SW480 (cell line): ENCODE data around the gene NF2.

Experiments
- DNase-seq: peaks from one replicate; pipeline ENCODE4 v3.0.0-alpha.2; 2016; ENCODE audit warnings: low spot score

NF2 gene

DNA sequence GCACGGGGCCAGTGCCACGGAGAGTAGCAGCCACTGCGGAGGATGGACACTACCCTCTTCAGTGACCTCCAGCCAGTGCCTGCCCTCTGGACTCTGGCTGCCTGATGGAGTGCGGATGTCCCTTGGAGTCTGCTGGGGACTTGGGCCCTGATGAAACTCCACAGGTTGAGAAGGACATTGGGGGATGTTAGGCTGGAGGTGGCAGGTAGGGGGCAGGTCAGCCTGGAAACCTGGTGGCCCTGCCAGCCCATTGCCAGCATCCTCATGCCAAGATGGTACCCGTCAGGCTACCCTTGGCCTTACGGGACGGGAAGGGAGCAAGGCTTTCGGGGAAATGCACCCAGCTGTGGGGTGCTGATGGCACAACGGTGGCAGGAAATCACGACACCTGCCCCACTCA, 120.3 kb downstream of the NF2 start:
- DNase-seq, result no peak

DNA sequence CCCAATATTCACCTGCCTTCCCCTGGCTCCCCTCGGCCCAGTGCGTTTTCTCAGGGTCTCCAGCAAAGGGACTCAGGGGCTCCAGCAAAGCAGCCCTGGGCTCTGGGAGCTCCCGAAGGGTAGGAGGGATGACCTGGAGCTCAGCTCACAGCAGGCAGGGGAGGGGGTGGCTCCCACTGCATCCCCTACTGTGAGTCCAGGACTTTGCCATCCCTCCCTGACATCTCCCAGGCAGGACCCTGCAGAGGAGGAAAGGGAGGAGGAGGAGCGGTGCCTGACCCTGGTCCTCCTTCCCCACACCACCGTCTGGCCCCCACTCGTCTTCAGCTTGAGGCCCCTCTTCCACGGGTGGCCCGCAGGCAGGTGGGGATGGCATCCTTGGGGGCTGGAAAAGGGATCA, 121.4 kb downstream of the NF2 start:
- DNase-seq, result no peak

DNA sequence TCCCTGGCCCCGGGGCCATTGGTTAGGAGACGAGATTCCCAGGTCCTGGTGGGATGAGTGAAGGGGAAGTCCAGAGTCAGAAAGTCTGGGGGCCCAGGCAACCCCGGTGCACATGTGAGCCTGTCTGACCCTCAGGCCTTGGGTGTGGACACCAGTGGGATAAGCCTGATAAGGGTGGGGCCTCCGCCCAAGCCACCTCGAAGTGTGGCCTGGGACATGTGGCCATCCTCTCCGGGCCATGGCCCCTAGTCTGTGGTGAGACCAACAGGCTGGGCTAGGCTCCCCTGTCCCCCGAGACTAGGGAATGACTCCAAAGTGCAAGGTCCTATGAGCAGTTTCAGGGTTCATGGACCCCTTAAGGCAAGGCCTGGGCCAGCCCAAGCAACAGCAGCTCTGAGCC, 122.7 kb downstream of the NF2 start:
- no peak for DNase-seq

DNA sequence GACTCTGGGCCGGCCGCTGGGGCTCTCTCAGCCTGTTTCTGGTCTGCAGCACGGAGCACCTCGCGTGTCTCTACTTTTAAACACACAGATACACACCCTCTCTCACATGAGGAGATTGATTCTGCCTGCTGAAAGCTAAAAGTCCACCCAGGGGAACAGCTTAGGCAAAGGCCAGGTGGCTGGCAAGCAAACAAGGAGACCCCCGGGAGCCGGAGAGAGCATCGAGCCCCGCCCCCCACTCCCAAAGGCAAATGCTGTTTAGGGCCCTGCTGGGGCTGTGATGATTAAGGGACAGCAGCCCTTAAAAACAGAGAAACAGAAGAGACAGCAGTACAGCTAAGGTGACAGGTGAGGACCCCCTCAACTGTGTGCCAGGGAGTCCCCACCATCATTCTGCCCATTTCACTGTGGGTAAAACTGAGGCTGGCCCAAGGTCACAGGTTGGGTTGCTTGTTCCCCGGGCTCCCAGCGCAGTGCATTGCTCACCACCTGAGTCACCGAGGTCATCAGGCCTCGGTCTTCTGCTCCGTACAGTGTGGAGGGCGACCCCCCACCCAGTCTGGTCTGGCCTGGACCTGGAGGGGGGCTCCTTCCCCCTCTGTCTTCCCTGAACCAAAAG, 123.2 kb downstream of the NF2 start:
- DNase-seq, result no peak

DNA sequence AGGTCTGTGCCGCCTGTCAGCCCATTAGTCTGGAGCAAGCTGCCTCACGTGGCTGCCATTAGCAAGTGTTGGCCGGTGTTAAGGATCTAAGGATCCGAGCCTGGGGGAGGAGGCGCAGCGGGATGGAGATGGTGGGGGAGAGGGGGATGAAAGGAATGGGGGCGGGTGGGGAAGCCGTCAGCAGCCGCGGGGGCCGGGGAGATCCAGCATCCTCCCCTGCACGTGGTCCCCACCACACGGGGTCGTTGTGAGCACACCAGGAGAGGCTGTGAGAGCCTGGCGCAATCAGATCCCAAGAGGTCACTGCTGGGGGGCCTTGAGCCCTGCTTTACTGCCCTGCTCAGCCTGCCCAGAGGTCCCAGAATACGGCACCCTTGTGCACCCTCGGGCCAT, 123.7 kb downstream of the NF2 start:
- no peak for DNase-seq

DNA sequence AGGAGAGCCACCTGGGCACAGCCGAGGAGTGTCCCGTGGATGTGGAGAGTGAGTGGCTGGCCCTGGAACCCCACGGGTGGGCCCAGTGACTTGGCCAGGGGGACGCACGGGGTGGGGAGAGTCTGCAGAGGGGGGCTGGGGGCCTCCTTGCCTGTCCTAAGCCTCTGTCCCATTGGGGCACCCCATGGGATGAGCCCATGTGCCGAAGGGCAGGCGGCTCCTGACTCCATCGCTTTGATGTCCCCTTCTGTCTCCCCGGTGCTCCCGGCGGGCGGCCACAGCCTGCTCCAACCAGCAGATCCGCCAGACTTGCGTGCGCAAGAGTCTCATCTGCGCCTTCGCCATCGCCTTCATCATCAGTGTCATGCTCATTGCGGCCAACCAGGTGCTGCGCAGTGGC, 125.7 kb downstream of the NF2 start:
- no peak for DNase-seq

DNA sequence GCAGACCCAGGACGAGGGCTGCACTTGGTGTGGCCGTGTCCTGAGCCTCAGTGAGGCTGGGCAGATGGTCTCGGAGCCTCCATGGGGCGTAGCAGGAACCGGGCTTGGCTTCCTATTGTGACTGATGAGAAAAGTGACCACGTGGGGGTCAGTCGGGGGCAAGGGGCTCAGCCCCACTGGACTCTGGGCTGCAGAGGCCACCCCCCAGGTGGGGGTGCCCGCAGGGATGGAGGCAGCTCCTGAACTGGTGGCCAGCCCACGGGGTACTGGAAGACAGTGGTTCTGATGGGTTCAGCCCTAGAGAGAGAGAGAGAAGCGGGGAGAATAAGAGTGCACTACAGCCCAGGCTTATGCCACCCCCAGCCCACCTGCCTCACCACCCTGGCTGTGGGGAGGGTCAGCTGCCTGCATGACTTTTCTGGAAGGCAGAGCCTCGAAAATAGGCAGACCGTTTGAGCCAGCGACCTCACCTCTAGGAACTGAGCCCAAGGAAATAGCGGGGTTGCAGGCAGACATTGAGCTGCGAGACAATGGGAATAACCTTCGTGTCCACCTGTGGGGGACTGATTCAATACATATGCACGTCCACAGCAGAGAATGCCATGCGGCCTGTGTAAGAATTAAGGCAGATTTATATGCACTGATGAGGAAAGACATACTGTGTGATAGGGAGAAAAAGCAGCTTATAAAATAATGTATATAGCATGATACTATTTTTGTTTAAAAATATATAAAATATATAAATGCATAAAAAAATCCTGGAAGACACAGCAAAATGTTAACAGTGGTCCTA, 127.8 kb downstream of the NF2 start:
- no peak for DNase-seq

DNA sequence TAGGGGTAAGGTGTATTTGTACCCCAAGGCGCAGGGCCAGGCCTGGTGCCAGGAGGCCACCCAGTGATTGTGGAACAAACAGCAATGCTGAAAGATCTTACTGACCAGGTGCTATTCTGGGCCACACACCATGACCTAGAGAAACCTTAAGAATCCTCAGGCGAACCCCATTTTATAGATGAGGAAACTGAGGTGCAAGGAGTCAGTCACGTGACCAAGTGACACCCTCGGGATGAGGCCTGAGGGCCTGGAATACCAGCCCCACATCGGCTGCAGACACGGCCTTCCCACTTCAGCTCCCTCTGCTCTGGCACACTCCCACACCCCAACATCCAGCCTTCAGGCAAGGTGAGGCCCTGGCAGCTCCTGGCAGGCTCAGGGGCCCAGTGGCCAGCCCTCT, 129.4 kb downstream of the NF2 start:
- DNase-seq, result no peak

DNA sequence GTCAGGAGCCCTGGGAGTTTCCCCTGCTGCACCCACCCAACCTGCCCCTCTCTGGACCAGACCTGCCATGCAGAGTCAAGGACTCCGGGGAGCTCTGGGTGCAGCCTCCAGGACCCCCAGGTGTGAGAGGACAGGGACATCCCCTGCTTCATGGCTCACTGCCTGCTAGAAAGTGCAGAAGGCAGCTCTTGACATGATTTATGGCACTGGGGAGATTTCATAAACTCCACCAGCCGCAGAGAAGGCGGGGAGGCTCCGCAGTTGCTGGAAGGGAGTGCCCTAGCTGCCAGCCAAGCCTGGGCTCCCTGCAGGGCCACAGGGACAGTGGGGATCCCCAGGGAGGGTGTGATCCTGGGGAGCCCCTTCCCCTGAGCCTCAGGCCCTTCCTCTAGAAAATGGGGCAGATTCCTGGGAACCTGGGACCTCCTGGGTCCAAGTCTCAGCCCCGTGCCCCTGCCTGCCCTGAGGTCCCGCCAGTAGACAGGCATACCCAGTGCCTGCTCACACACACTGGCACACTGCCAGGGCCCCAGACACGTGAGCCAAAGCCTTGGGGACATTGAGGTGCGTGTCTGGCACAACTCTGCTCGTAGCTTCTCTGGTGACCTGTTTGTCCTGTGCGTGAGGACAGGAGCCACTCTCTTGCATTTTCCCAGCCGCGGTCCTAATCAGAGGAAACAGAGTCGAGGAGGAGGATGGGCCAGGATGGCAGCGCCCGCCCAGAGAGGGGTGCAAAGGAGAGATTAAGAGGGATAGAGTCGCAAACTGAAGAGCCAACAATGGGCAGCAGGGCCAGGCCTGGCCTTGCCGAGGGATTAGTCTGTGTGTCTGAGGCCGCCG, 130.1 kb downstream of the NF2 start:
- DNase-seq, result no peak

DNA sequence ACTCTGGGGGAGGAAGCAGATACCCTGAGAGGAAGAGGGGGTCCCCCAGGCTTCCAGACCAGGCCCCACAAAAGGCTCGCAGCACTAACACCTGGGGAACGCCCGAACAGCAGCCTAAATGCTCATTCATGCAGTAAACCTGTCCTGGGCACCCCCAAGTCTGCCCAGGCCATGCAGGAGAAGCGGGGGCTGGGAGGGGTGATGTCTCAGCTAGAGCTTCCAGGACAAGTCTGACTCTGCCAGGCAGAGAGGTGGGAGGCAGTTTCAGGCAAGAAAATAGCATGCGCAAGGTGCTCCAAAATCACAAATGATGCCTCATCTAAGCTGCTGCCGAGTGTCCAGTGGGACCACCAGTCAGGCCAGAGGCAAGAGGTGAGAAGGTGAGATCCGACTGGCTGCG, 131.0 kb downstream of the NF2 start:
- DNase-seq, result no peak

DNA sequence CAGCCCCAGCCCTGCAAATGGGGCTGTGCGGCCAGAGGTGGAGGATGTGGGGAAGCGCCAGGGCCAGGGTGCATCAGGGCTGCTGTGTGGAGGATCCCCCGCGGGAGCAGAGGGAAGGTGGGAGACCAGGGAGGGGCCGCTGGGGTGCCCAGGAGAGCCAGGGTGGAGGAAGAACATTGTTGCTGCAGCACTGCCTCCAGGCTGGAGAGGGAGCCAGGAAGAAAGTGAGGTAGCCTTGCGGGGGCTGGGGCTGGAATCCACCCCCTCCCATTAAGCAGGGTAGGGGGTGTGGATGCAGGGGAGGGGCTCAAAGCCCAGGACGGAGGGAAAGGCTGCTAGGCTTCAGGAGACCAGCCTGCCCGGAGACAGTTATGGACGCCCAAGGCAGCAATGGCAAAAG, 131.4 kb downstream of the NF2 start:
- no peak for DNase-seq

DNA sequence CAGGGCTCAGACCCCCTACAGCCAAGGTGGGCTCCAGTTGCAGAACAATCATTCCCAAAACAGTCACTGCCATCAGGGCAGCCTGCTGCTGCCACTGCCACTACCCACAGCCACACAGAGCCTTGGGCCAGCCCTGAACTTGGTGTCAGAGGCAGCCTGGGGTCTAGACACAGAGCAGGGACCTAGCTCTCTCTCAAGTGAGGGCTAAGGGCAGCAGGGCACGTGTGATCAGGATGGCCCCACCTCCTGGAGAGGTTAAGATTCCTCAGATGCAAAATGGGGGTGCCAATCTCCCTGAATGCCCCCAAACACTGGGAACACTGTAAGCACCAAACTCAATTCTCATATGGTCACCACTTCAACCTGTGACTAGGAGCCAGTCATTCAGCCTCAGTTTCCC, 132.0 kb downstream of the NF2 start:
- no peak for DNase-seq

DNA sequence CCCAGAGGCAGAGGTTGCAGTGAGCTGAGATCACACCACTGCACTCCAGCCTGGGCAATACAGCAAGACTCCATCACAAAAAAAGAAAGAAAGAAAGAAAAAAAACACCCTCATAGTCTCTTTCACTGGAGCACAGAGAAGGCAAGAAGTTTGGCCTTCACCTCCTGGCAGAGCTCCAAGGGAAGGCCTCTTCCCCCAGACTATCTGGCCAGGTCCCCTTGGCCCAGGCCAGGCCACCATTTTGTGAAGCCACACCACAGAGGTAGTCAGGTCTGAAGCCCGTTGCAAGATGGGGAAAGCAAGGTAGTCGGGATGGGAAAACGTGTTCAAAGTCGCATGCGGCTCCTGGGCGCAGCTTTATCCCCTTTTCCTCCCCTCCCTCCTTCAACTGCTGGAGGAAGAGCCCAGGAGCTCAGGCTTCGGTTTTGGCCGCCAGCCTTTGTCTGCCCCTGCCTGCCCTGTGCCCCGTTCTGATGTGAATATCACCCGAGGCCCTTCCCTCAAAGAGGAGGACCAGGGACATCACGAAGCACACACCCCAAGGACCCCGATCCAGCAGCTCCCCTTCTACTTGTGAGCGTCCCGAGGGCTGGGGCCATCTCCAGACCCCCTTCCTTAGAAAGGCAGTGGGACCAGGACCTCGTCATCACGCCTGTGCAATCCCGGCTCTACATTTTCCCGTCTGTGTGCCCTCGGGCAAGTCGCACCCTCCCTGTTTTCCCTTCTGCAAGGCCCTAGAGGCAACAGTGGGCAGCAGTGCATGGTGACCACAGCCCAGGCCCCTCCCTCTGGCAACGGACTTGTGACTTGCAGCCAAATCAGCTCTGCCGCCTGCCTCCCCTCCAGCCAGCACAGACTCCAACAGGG, 134.1 kb downstream of the NF2 start:
- no peak for DNase-seq

DNA sequence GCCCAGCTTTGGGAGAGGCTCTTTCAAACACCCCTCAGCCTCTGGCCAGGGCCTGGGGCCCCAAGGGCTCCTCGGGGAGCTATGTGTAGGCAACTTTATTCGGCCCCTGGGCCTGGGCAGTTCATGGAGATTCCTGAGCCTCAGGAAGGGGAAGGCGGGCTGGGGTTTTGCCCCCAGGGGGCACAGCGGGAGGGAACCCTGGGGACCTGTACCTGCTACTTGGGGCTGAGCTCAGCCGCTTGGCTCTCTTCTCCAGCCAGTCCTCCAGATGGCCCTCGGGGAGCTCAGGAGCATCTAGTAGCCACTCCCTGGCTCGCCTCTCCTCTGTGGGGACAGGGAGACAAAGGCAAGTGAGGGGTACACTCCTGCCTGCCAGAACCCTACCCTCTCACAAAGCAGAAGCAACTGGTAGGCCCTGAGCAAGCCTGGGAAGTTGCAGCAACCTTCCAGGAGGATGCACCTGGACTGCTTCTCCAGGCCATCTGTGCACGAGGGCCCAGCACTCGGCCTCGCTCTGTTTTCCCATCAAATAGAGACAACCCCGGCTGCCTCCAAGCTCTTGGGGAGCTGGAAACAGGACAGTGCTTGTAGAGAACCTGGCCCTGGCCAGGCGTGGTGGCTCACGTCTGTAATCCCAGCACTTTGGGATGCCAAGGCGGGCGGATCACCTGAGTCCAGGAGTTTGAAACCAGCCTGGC, 134.8 kb downstream of the NF2 start:
- DNase-seq, result no peak

DNA sequence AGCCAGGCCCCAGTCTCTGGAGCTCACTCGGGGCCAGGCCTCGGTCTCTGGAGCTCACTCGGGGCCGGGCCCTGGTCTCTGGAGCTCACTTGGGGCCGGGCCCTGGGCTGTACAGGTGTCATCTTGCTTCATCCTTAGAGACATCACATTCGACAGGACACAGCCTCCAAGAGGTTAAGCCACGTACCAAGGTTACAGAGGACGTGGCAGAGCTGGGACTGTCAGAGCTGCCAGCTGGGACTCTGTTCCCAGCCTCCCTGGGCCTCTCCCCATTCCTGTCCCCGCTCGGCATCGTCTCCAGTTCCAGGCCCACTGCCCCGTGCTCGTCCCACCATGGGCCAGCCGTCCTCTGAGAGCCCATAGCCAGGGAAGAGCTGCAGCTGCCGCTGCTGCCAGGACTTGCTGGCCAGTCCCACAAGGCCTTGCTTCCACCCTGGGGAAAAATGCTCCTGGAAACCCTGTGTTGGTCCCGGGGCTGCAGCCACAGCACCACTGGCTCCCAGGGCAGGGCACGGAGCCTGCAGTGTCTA, 136.0 kb downstream of the NF2 start:
- DNase-seq, result no peak

DNA sequence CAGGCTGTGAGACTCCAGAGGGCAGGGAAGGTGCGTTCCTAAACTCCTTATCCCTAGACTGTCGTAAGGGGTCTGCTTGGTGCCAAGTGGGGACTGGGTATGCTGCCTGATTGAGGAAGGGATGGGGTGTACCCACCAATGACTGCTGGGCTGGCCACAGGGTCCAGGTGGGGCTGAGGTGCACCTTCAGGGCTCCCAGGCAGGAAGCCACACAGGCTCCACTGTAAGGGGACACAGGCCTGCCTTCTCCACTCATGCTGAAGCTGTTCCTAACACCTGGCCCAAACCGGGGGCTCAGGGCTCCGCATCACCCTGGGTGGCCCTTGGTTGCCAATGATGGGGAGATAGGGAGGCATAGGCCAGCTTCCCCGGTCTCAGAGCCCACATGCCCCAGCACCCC, 136.8 kb downstream of the NF2 start:
- no peak for DNase-seq

DNA sequence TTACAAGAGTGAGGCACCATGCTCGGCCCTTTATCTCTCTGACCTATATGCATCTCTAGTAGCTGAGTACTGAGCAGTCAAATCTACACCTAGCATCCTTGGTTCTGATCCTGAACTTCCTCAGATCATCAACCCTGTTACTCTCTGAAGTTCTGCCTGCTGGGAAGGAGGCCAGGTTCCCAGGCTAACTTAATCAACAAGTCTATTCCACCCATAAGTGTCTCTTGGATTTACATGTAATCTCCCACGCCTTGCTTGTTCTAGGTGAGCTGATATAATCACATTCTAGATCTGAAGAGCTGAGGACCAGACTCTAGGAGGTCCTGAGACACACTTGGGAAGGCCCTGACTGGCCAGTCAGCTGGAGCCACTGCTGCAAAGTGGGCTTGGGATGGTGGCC, 138.5 kb downstream of the NF2 start:
- DNase-seq, result no peak

DNA sequence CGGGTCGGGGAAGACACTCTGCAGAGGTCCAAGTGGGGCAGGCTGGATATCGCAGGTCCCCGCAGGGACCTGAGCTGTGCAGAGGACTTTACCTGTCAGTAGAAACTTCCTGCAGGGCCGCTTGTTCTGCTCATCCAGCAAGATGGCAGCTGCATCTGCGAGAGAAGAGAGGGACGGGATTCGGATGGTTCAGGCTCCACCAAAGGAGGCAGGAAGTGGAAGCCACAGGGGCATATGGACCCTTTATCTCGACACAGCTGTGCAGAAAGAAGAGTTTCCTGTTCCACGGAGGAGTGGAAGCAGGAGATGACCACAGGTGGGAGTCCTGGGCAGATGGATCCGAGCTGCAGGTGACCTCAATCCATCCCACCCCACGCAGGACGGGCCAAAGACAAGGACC, 138.9 kb downstream of the NF2 start:
- no peak for DNase-seq

DNA sequence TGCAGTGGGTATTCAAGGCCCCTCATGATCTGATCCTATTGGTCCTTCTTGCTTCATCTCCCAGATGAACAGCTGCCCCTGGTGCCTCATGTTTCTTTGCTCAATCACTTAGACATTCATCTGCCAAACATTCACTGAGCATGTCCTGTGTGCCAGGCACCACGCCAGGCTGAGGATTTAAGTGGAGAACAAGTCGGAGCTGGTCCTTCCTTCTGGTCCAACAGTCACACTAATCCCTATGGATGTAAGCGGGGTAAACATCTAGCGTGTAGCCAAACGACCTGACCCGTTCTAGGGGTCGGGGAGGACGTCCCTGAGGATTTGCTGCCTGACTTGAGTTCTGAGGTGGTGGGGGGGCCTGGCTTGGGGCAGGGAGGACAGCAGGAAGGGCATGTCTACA, 141.5 kb downstream of the NF2 start:
- DNase-seq, result no peak

DNA sequence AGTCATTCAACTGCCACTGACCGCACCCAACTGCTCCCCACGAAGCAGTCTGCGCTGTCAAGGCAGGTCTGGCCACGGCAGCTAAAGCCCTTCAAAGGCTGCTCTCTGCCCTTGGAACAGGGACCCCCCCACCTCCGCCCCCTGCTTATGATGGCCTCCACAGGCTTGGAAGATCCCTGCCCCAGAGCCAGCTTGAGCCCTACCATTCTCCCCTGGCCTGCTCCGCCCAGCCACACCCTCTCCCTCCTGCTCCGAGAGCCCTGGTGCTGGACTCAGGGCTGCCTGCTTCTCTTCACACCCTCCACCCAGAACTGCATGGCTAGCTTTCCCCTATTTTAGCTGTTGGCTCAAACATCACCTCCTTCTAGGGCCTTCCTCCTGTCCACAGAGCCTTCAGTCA, 144.4 kb downstream of the NF2 start:
- no peak for DNase-seq
